CD4-positive, alpha-beta T cell (primary cell): ENCODE results near the gene HS6ST3. TPM values are rescaled to one million over a fixed set of nuclear protein-coding genes. Genes with fewer than 3 reads are reported as not detected.

Experiments used
- ATAC-seq: fragments of 200-7000 bp; cut with Tn5 transposase; one replicate; pipeline ENCODE4 v1.10.0; 2022; ENCODE audit warnings: mild to moderate bottlenecking; ENCODE audit not compliant: poor library complexity
- CTCF ChIA-PET: fragments of 350-600 bp; sonication (Branson Sonifier 250); formaldehyde crosslinking; loops from one replicate; lab custom pipeline; 2021; ENCODE audit warnings: antibody characterized with exemption, inconsistent platforms; lab: Charles Lee
- POLR2A ChIA-PET: fragments of 350-600 bp; sonication (Branson Sonifier 250); formaldehyde crosslinking; loops from one replicate; lab custom pipeline; 2021; ENCODE audit warnings: antibody characterized with exemption, inconsistent platforms; lab: Charles Lee
- DNase-seq, 14 experiments: peaks; one replicate each; pipeline ENCODE4 v3.0.0-alpha.2; 2013 to 2020; ENCODE audit warnings: mixed read lengths in 2 of 14
- H3K27ac ChIP-seq, 2 donors: one replicate each; pipeline versions ENCODE4 v1.5.1 to v1.7.0; 2013; ENCODE audit warnings: low read length in 2 of 2, low read depth in 1 of 2, mild to moderate bottlenecking in 1 of 2
- H3K27me3 ChIP-seq, 2 experiments: 1 replicate in 1 of 2; 2 replicates in 1 of 2; pipeline versions ENCODE4 v1.6.1 to v1.7.0; 2013; ENCODE audit warnings: low read length in 2 of 2, control low read depth in 1 of 2, mild to moderate bottlenecking in 1 of 2, moderate library complexity in 1 of 2; ENCODE audit not compliant: insufficient read depth in 2 of 2, control insufficient read depth in 1 of 2
- H3K36me3 ChIP-seq: one replicate; pipeline ENCODE4 v1.6.1; 2013; ENCODE audit warnings: low read length, control low read depth; ENCODE audit not compliant: insufficient read depth
- H3K4me1 ChIP-seq: one replicate; pipeline ENCODE4 v1.6.1; 2013; ENCODE audit warnings: low read length, control low read depth; ENCODE audit not compliant: insufficient read depth
- H3K4me3 ChIP-seq: one replicate; pipeline ENCODE4 v1.5.1; 2013; ENCODE audit warnings: mild to moderate bottlenecking, low read length, moderate library complexity
- H3K9me3 ChIP-seq, 2 experiments: 1 replicate in 1 of 2; 2 replicates in 1 of 2; pipeline versions ENCODE4 v1.6.1 to v1.7.0; 2013; ENCODE audit warnings: low read length in 2 of 2, mild to moderate bottlenecking in 2 of 2, control low read depth in 1 of 2, moderate library complexity in 1 of 2; ENCODE audit not compliant: control insufficient read depth in 1 of 2, insufficient read depth in 1 of 2
- H3K27ac Mint-ChIP-seq: one replicate; pipeline ENCODE4 v1.8.0; 2020; ENCODE audit warnings: mixed read lengths
- H3K27me3 Mint-ChIP-seq: one replicate; pipeline ENCODE4 v1.8.0; 2021; ENCODE audit warnings: mixed read lengths
- H3K36me3 Mint-ChIP-seq: one replicate; pipeline ENCODE4 v1.8.0; 2021; ENCODE audit warnings: low read depth, mixed read lengths
- H3K4me1 Mint-ChIP-seq: one replicate; pipeline ENCODE4 v1.8.0; 2021; ENCODE audit warnings: low read depth, mixed read lengths
- H3K4me3 Mint-ChIP-seq: one replicate; pipeline ENCODE4 v1.8.0; 2020; ENCODE audit warnings: mild to moderate bottlenecking, mixed read lengths
- H3K9me3 Mint-ChIP-seq: one replicate; pipeline ENCODE4 v1.8.0; 2020; ENCODE audit warnings: mixed read lengths
- CTCF ChIP-seq: fragments of 200-600 bp; IDR thresholded peaks from one replicate; pipeline ENCODE4 v1.8.0; 2022; ENCODE audit warnings: antibody characterized with exemption, mild to moderate bottlenecking
- intact Hi-C, 2 experiments: fragments of 100-400 bp; cut with DNase I in 1 of 2; cut with micrococcal nuclease in 1 of 2; formaldehyde crosslinking; loops; one replicate each; pipeline versions ENCODE4 v1.15.1 to v1.9.0; 2023 to 2025; cut with DNase I, micrococcal nuclease
- total RNA-seq, 174 experiments: library from RNA in 2 of 174; stranded (reverse) in 2 of 174; gene quantifications; one replicate each; pipeline ENCODE4 v1.2.3 and lab custom pipeline; 2021 to 2026

The HS6ST3 gene
- total RNA-seq, 2 experiments from 2014 or later = not detected

GRCh38 chr13:96662036-96662435, 572.1 kb downstream of the HS6ST3 start:
- Mint-ChIP-seq H3K27ac (no peak overlapping the region), H3K9me3 (peaks cover 14% of the 10 kb centered on the region), H3K4me3 (no peak overlapping the region), H3K4me1 (no peaks in the 10 kb centered on the region), H3K36me3 (no peaks in the 10 kb centered on the region), H3K27me3 (no peaks in the 10 kb centered on the region)
- Histone ChIP-seq H3K4me1 (no peaks in the 10 kb centered on the region), H3K9me3 (peaks cover 5 to 8% of the 10 kb centered on the region in 2 experiments), H3K4me3 (no peak overlapping the region), H3K27ac (no peak overlapping the region), H3K27me3 (no peaks in the 10 kb centered on the region), H3K36me3 (no peaks in the 10 kb centered on the region)
- ChIA-PET CTCF (no interaction called here), POLR2A (no interaction called here)
- ATAC-seq = no peak
- TF ChIP-seq CTCF = no peak
- intact Hi-C loops = no loop called here
- DNase-seq = no peak

GRCh38 chr13:96667294-96668018, 577.5 kb downstream of the HS6ST3 start:
- TF ChIP-seq CTCF = no peak
- DNase-seq (no peak), ATAC-seq (no peak)
- Mint-ChIP-seq H3K27me3 (no peaks in the 10 kb centered on the region), H3K4me3 (no peak overlapping the region), H3K4me1 (no peaks in the 10 kb centered on the region), H3K27ac (no peak overlapping the region), H3K9me3 (peaks cover 4% of the 10 kb centered on the region), H3K36me3 (no peaks in the 10 kb centered on the region)
- Histone ChIP-seq H3K9me3 (peaks cover 5 to 8% of the 10 kb centered on the region in 2 experiments), H3K4me3 (no peak overlapping the region), H3K27ac (no peak overlapping the region), H3K36me3 (no peaks in the 10 kb centered on the region), H3K27me3 (no peaks in the 10 kb centered on the region), H3K4me1 (no peaks in the 10 kb centered on the region)
- POLR2A ChIA-PET = no interaction called here
- intact Hi-C loops = no loop called here
- CTCF ChIA-PET = no interaction called here

- Mint-ChIP-seq H3K4me1 (no peaks in the 10 kb centered on the region), H3K9me3 (peaks cover 6% of the 10 kb centered on the region), H3K4me3 (no peak overlapping the region), H3K27me3 (no peaks in the 10 kb centered on the region), H3K36me3 (no peaks in the 10 kb centered on the region), H3K27ac (no peak overlapping the region)
- DNase-seq (no peak), ATAC-seq (no peak)
- Histone ChIP-seq H3K9me3 (no peaks in the 10 kb centered on the region), H3K4me3 (no peak overlapping the region), H3K4me1 (no peaks in the 10 kb centered on the region), H3K36me3 (no peaks in the 10 kb centered on the region), H3K27ac (no peak overlapping the region), H3K27me3 (no peaks in the 10 kb centered on the region)
- no peak for TF ChIP-seq CTCF
- ChIA-PET CTCF (no interaction called here), POLR2A (no interaction called here)
- intact Hi-C loops = no loop called here
These were observed 581.2 kb downstream of the HS6ST3 start for GRCh38 chr13:96671073-96671472.
